ENCODE data around the gene KMT5B.

- TF ChIP-seq POLR2A (IDR thresholded peaks at IDR 0.05; ENCODE audit: low read depth, low read length): no peak
- no peak for TF ChIP-seq POLR2AphosphoS5 (IDR thresholded peaks at IDR 0.05; ENCODE audit: low read depth, low read length)
- no peak for TF ChIP-seq SPI1 (IDR thresholded peaks at IDR 0.05; ENCODE audit: low read depth, low read length)
- TF ChIP-seq PAX5 (IDR thresholded peaks at IDR 0.05; ENCODE audit: insufficient read depth, low read length, severe bottlenecking): no peak
- no peak for TF ChIP-seq TAF1 (IDR thresholded peaks at IDR 0.05; ENCODE audit: low read depth, low read length)
Measured at GRCh38 chr11:68166969-68167368, 46.1 kb downstream of the KMT5B start.
